Thoracic aorta (tissue), 2 donors: ENCODE measurements around the gene FAM118B. TPM values are rescaled to one million over a fixed set of nuclear protein-coding genes. Genes with fewer than 3 reads are reported as not detected.

Experiments
- ATAC-seq: fragments of 150-250 bp; one replicate; pipeline ENCODE4 v1.8.0; 2017; ENCODE audit warnings: low read depth; ENCODE audit not compliant: insufficient number of reproducible peaks, low FRiP score
- DNase-seq: peaks from one replicate; pipeline ENCODE4 v3.0.0-alpha.2; 2020; ENCODE audit warnings: low spot score
- H3K27ac ChIP-seq, 2 donors: fragments of 200-600 bp; sonication (generic); 1 replicate in 1 of 2; 2 replicates in 1 of 2; pipeline ENCODE4 v1.5.1; 2016; ENCODE audit warnings: mild to moderate bottlenecking in 2 of 2, moderate library complexity in 2 of 2
- H3K27me3 ChIP-seq: fragments of 200-600 bp; sonication (generic); replicated peaks from 2 replicates; pipeline ENCODE4 v1.6.0; 2016; ENCODE audit warnings: mild to moderate bottlenecking; ENCODE audit not compliant: insufficient read depth
- H3K36me3 ChIP-seq: fragments of 200-600 bp; sonication (generic); one replicate; pipeline ENCODE4 v1.5.1; 2016
- H3K4me1 ChIP-seq, 2 donors: fragments of 200-600 bp; sonication (generic); 1 replicate in 1 of 2; 2 replicates in 1 of 2; pipeline versions ENCODE4 v1.5.1 to v1.6.0; 2016; ENCODE audit warnings: low read depth in 2 of 2, mild to moderate bottlenecking in 1 of 2; ENCODE audit not compliant: control insufficient read depth in 1 of 2
- H3K4me3 ChIP-seq: fragments of 200-600 bp; sonication (generic); 2 replicates; pipeline ENCODE4 v1.5.1; 2016; ENCODE audit warnings: mild to moderate bottlenecking
- H3K9me3 ChIP-seq: fragments of 200-600 bp; sonication (generic); 2 replicates; pipeline ENCODE4 v1.5.1; 2016
- total RNA-seq, 2 donors: library from RNA; depleted of rRNA; stranded (reverse); fragments of >200 nt; gene quantifications; one replicate each; pipeline versions ENCODE4 v1.1.0 to v1.2.3, GENCODE V29; 2016
- TF ChIP-seq, protein P1 (sequence below): fragments of 200-600 bp; sonication (generic); IDR thresholded peaks from one replicate; pipeline ENCODE4 v1.5.1; 2019; ENCODE audit warnings: antibody characterized with exemption

The FAM118B gene
- total RNA-seq, 2 donors from 2014 or later: 8.4 to 14.5 TPM

DNA sequence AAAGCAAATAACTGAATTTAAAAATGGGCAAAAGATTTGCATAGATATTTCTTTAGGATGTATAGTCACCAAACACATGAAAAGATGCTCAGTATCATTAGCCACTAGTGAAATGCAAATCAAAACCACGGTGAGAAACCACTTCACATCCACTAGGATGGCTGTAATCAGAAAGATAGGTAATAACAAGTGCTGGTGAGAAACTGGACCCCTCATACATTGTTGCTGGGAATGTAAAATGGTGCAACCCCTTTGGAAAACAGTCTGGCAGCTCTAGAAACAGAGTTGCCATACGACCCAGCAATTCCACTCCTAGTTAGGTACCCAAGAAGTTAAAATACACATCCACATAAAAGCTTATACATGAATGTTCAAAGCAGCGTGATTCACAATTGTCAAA is 16.5 kb upstream of the FAM118B start:
- TF ChIP-seq, protein P1, sequence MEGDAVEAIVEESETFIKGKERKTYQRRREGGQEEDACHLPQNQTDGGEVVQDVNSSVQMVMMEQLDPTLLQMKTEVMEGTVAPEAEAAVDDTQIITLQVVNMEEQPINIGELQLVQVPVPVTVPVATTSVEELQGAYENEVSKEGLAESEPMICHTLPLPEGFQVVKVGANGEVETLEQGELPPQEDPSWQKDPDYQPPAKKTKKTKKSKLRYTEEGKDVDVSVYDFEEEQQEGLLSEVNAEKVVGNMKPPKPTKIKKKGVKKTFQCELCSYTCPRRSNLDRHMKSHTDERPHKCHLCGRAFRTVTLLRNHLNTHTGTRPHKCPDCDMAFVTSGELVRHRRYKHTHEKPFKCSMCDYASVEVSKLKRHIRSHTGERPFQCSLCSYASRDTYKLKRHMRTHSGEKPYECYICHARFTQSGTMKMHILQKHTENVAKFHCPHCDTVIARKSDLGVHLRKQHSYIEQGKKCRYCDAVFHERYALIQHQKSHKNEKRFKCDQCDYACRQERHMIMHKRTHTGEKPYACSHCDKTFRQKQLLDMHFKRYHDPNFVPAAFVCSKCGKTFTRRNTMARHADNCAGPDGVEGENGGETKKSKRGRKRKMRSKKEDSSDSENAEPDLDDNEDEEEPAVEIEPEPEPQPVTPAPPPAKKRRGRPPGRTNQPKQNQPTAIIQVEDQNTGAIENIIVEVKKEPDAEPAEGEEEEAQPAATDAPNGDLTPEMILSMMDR: no peak
- no peaks in the 10 kb centered on the region for H3K4me1 ChIP-seq
- DNase-seq (no peak), ATAC-seq (no peak)
- no peaks in the 10 kb centered on the region for H3K9me3 ChIP-seq
- no peak overlapping the region for H3K4me3 ChIP-seq
- H3K36me3 ChIP-seq: peaks cover 10% of the 10 kb centered on the region
- no peak overlapping the region for H3K27ac ChIP-seq
- no peaks in the 10 kb centered on the region for H3K27me3 ChIP-seq

DNA sequence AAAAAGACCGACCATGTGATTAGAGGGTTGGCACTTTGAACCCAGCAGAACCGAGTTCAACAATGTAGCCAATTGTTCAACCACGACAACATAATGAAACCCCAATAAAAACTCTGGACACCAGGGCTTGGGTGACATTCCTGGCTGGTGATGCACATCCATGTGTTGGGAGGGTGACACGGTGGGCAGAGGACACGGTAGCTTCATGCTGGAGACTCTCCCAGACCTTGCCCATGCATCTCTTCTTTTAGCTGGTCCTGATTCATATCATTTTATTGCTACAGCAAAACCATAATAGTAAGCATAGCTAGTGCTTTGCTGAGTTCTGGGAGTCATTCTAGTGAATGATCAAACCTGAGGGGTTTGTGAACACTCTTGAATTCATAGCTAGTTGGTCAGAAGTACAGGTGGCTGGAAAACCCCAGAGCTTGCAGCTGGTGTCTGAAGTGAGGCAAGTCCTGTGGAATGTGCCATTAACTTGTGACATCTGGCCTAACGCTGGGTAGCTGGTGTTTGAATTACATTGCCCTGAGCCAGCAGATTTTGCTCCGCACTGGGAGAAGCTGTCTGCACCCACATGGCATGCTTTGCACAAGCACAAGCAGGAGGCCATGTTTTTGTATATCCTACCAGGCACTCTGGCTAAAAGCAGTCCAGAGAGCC is 14.2 kb upstream of the FAM118B start:
- H3K4me3 ChIP-seq: no peak overlapping the region
- DNase-seq: no peak
- H3K9me3 ChIP-seq: no peaks in the 10 kb centered on the region
- no peak for ATAC-seq
- no peak overlapping the region for H3K27ac ChIP-seq
- H3K36me3 ChIP-seq: peaks cover 20% of the 10 kb centered on the region
- H3K4me1 ChIP-seq: no peaks in the 10 kb centered on the region
- TF ChIP-seq, protein P1: no peak
- no peaks in the 10 kb centered on the region for H3K27me3 ChIP-seq

DNA sequence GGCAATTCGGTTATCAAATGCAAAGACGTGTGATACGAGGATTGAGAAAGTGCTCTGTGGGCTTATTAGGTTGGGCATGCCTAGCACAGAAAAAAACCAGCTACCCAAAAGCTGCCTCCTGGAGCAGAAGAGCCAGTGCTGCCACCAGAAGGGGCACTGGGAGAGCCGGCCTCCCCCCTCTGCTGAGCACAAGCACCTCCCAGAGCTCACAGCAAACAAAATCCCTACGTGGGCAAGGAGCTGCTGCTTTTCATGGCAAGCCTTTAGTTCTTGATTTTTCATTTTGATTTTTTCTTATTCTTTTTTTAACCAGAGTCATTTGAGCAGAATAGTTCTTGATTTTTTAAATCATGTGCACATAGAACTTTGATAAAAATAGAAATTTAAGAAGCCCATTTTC is 12.9 kb upstream of the FAM118B start:
- Histone ChIP-seq H3K27ac (no peak overlapping the region), H3K27me3 (no peaks in the 10 kb centered on the region), H3K9me3 (no peaks in the 10 kb centered on the region), H3K4me1 (no peaks in the 10 kb centered on the region), H3K4me3 (no peak overlapping the region), H3K36me3 (peaks cover 32% of the 10 kb centered on the region)
- no peak for DNase-seq
- no peak for ATAC-seq
- TF ChIP-seq, protein P1: no peak

DNA sequence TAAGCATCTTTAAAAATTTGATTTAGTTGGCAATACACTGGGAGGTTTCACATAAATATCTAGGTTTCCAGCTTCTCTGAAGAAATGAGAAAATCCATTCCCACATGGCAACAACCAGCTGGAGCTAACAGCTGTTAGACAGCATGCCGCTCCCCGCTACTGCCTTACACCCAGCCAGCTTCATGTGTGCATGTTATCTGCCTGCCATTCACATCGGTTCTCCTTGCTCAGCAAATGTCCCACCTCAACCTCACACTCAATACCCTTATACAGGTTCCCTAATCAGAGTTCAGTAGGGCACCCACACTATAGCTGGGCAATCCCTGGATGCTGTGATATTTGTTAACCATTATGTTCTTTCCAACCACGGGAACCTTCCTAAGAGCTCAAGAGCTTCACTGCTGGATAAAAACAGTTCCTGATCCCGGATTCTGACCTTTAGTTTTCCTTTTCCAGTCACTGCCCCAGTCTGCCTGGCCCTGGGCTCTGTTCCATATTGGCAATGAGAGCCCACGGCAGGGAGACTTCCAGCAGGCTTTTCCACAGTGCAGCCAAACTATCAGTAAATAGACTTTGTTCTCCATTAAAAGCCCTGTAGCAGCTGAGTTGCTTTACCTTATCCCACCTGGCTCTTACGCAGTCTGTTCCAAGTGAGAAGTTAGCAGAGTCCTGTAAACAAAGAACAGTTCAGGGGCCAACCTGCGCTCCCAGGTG is 8.8 kb upstream of the FAM118B start:
- Histone ChIP-seq H3K36me3 (peaks cover 45% of the 10 kb centered on the region), H3K4me1 (no peaks in the 10 kb centered on the region), H3K27me3 (no peaks in the 10 kb centered on the region), H3K27ac (no peak overlapping the region), H3K4me3 (no peak overlapping the region), H3K9me3 (no peaks in the 10 kb centered on the region)
- DNase-seq: no peak
- TF ChIP-seq, protein P1: no peak
- no peak for ATAC-seq

DNA sequence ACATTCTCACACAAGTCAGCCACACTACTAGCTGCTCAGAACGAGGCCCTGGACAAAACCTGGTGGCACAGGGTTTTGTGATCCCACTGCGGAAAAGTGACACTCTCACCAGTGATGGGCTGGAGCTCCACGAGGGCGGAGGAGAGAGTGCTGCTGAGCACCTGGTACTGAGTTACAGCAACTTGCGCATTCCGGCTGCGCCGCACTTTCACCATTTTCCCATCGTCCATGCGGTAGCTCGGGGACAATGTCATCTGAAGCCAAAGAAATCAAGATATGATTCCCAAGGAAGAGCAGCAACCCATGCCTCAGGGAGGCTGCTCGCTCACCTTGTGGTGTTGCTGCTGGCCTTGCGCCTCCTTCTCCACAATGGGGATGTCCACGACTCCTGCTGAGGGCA is 6.2 kb upstream of the FAM118B start:
- Histone ChIP-seq H3K36me3 (peaks cover 47% of the 10 kb centered on the region), H3K27ac (no peak overlapping the region), H3K4me1 (peaks cover 1 to 3% of the 10 kb centered on the region in 2 donors), H3K27me3 (no peaks in the 10 kb centered on the region), H3K4me3 (no peak overlapping the region), H3K9me3 (no peaks in the 10 kb centered on the region)
- TF ChIP-seq, protein P1: no peak
- no peak for ATAC-seq
- no peak for DNase-seq
